Measurements from ENCODE around the gene TBC1D14. TPM values are rescaled to one million over a fixed set of nuclear protein-coding genes. Genes with fewer than 3 reads are reported as not detected.
"Not testable (repeated sequence)": the region's sequence is repeated elsewhere in the genome, so short reads cannot be mapped to it uniquely, and the experiment has no call there.

TBC1D14 gene
- total and polyA plus RNA-seq, 2 experiments from 2014 or later: 33.6 to 50.8 TPM

DNA sequence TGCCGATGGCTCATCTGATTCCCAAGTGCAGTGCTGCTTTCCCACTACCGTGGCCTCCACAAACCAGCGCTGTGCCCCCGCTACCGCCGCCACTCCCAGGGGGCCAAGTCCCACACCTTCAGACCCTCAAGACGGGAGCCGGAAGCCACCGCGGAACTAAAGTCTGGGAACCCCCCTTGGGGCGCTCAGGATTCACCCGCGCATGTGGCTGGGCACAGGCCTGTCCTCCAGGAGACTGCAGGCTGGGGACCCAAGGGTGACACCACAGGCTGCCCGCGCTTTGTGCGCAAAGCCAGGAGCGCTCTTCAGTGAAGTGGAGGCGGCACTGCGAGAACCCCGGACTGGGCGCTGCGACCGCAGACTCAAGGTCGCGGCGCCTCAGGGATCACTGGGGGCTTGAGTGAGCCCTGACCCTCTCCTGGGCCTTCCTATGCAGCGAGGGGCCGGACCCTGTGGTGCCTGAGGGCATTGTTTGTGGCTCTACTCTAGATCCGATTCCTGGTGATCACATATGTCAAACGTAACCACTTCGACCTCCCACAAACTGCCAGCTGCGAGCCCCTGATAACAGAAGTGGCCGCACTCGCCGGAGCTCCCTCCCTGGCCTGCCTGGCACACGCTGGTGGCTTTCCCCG is 20.4 kb upstream of the TBC1D14 start:
- H3K4me2 ChIP-seq: no peak overlapping the region
- H3K4me3 ChIP-seq: no peak overlapping the region
- peaks cover 24% of the 10 kb centered on the region for H3K4me1 ChIP-seq (ENCODE audit: insufficient read depth)
- H3K9me3 ChIP-seq (ENCODE audit: low read depth): no peaks in the 10 kb centered on the region
- no peak overlapping the region for H3K27ac ChIP-seq
- no peaks in the 10 kb centered on the region for H4K20me1 ChIP-seq (ENCODE audit: insufficient read depth, poor library complexity, severe bottlenecking)
- no peak for DNase-seq (ENCODE audit: low spot score)
- H2AFZ ChIP-seq: no peak overlapping the region
- H3K36me3 ChIP-seq (replicated peaks; ENCODE audit: insufficient read depth, low read depth): no peaks in the 10 kb centered on the region
- no peaks in the 10 kb centered on the region for H3K9me2 ChIP-seq (replicated peaks; ENCODE audit: insufficient read depth)
- no peaks in the 10 kb centered on the region for H3K79me2 ChIP-seq
- WGBS (ENCODE audit: low lambda C conversion rate, missing lambda C conversion rate): 95% methylated on average over 33 of the region's 37 CpGs
- TF ChIP-seq, protein P1, sequence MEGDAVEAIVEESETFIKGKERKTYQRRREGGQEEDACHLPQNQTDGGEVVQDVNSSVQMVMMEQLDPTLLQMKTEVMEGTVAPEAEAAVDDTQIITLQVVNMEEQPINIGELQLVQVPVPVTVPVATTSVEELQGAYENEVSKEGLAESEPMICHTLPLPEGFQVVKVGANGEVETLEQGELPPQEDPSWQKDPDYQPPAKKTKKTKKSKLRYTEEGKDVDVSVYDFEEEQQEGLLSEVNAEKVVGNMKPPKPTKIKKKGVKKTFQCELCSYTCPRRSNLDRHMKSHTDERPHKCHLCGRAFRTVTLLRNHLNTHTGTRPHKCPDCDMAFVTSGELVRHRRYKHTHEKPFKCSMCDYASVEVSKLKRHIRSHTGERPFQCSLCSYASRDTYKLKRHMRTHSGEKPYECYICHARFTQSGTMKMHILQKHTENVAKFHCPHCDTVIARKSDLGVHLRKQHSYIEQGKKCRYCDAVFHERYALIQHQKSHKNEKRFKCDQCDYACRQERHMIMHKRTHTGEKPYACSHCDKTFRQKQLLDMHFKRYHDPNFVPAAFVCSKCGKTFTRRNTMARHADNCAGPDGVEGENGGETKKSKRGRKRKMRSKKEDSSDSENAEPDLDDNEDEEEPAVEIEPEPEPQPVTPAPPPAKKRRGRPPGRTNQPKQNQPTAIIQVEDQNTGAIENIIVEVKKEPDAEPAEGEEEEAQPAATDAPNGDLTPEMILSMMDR (IDR thresholded peaks at IDR 0.05; ENCODE audit: poor library complexity): no peak
- TF ChIP-seq EZH2phosphoT487 (IDR thresholded peaks at IDR 0.05; ENCODE audit: low read depth, severe bottlenecking, unreplicated experiment): no peak
- no peak for TF ChIP-seq EZH2 (IDR thresholded peaks at IDR 0.05; ENCODE audit: borderline replicate concordance)
- no peaks in the 10 kb centered on the region for H3K27me3 ChIP-seq

DNA sequence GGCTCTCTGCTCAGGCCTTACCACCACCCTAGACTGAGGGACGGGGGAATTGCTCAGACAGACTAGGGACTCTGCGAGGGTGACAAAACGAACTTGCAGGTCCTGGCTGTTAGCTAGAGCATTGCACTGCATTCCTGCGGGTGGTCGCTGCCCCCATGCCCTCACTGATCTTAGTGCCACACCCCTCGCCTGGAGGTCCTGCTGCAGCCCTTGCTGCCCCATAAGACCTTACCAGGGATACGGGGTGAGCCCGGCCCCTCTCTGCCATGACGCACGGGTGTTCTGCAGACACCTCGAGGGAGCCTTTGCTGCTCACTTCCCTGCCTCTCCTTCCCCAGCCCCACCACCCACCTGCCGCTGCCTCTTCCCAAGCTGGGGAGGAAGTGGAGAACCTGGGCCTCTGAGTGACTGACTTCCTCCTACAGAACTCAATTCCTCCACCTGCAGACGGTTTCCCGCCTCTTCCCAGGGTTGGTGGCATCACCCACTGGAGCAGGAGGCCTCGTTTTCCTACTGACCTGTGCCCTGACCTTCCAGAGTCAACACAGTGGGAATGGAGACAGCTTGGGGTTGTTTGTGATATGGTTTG is 19.8 kb upstream of the TBC1D14 start:
- Histone ChIP-seq H3K4me2 (no peak overlapping the region), H2AFZ (no peak overlapping the region), H3K27ac (no peak overlapping the region), H3K9me2 (replicated peaks; ENCODE audit: insufficient read depth) (no peaks in the 10 kb centered on the region), H4K20me1 (ENCODE audit: insufficient read depth, poor library complexity, severe bottlenecking) (no peaks in the 10 kb centered on the region), H3K4me1 (ENCODE audit: insufficient read depth) (peaks cover 28% of the 10 kb centered on the region), H3K36me3 (replicated peaks; ENCODE audit: insufficient read depth, low read depth) (no peaks in the 10 kb centered on the region), H3K27me3 (no peaks in the 10 kb centered on the region), H3K4me3 (no peak overlapping the region), H3K79me2 (no peaks in the 10 kb centered on the region), H3K9me3 (ENCODE audit: low read depth) (no peaks in the 10 kb centered on the region)
- 96% methylated on average over 14 of the region's 15 CpGs for WGBS (ENCODE audit: low lambda C conversion rate, missing lambda C conversion rate)
- no peak for TF ChIP-seq EZH2phosphoT487 (IDR thresholded peaks at IDR 0.05; ENCODE audit: low read depth, severe bottlenecking, unreplicated experiment)
- TF ChIP-seq EZH2 (IDR thresholded peaks at IDR 0.05; ENCODE audit: borderline replicate concordance): no peak
- TF ChIP-seq, protein P1 (IDR thresholded peaks at IDR 0.05; ENCODE audit: poor library complexity): no peak
- no peak for DNase-seq (ENCODE audit: low spot score)

DNA sequence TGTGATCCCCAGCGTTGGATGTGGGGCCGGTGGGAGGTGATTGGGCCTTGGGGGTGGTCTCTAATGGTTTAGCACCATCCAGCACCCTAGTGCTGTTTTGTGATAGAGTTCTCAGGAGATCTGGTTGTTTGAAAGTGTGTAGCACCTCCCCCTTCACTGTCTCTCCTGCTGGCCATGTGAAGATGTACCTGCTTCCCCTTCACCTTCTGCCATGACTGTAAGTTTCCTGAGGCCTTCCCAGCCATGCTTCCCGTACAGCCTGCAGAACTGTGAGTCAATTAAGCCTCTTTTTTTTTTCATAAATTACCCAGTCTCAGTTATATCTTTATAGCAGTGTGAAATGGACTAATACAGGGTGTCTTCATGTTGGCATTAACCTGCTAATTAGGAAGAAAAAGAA is 19.3 kb upstream of the TBC1D14 start:
- H3K9me2 ChIP-seq (replicated peaks; ENCODE audit: insufficient read depth): no peaks in the 10 kb centered on the region

DNA sequence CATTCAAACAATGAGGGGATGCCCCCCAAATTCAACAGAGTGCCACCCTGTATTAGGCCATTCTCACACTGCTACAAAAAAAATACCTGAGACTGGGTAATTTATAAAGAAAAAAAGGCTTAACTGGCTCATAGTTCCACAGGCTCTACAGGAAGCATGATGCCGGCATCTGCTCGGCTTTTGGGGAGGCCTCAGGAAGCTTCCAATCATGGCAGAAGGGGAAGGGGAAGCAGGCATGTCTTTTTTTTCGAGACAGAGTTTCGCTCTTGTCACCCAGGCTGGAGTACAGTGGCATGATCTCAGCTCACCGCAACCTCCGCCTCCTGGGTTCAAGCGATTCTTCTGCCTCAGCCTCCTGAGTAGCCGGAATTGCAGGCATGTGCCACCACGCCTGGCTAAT is 18.7 kb upstream of the TBC1D14 start:
- DNase-seq (ENCODE audit: low spot score); H3K36me3 ChIP-seq (replicated peaks; ENCODE audit: insufficient read depth, low read depth); H3K9me2 ChIP-seq (replicated peaks; ENCODE audit: insufficient read depth); H2AFZ ChIP-seq; H3K27ac ChIP-seq; H3K4me2 ChIP-seq; H3K9me3 ChIP-seq (ENCODE audit: low read depth); H3K27me3 ChIP-seq; H3K79me2 ChIP-seq; H3K4me3 ChIP-seq; H4K20me1 ChIP-seq (ENCODE audit: insufficient read depth, poor library complexity, severe bottlenecking): not testable (repeated sequence)
- peaks cover 28% of the 10 kb centered on the region for H3K4me1 ChIP-seq (ENCODE audit: insufficient read depth)
- WGBS (ENCODE audit: low lambda C conversion rate, missing lambda C conversion rate): over 99% methylated on average over 9 of the region's 9 CpGs

More for the DNA sequence above, 19.3 kb upstream of the TBC1D14 start:
- Histone ChIP-seq H3K4me1 (ENCODE audit: insufficient read depth) (peaks cover 28% of the 10 kb centered on the region), H3K4me2 (no peak overlapping the region), H3K36me3 (replicated peaks; ENCODE audit: insufficient read depth, low read depth) (no peaks in the 10 kb centered on the region), H3K79me2 (no peaks in the 10 kb centered on the region), H3K27me3 (no peaks in the 10 kb centered on the region), H4K20me1 (ENCODE audit: insufficient read depth, poor library complexity, severe bottlenecking) (no peaks in the 10 kb centered on the region), H3K9me3 (ENCODE audit: low read depth) (no peaks in the 10 kb centered on the region), H3K27ac (no peak overlapping the region), H2AFZ (no peak overlapping the region), H3K4me3 (no peak overlapping the region)
- 93% methylated on average over 3 of the region's 3 CpGs for WGBS (ENCODE audit: low lambda C conversion rate, missing lambda C conversion rate)
- DNase-seq (ENCODE audit: low spot score): no peak
- TF ChIP-seq EZH2phosphoT487 (IDR thresholded peaks at IDR 0.05; ENCODE audit: low read depth, severe bottlenecking, unreplicated experiment) (no peak), EZH2 (IDR thresholded peaks at IDR 0.05; ENCODE audit: borderline replicate concordance) (no peak)
- TF ChIP-seq, protein P1 (IDR thresholded peaks at IDR 0.05; ENCODE audit: poor library complexity): no peak
